HG02610 (cell line): ENCODE results near the gene CWC25.
A peak's percentile ranks its signal among the peaks of the same experiment; 100 is the strongest.
"Not testable (repeated sequence)": the region's sequence is repeated elsewhere in the genome, so short reads cannot be mapped to it uniquely, and the experiment has no call there.

Experiments
- ATAC-seq: cut with Tn5 transposase; IDR thresholded peaks from one replicate; pipeline ENCODE4 v1.9.1; 2021; ENCODE audit warnings: mild to moderate bottlenecking, moderate library complexity; ENCODE audit not compliant: unreplicated experiment

The CWC25 gene

GRCh38 chr17:38790148-38790707, 34.9 kb downstream of the CWC25 start:
- ATAC-seq = not testable (repeated sequence)

GRCh38 chr17:38789185-38789584, 35.9 kb downstream of the CWC25 start:
- ATAC-seq = no peak

- ATAC-seq = not testable (repeated sequence)
Observed at GRCh38 chr17:38787999-38788398, 37.1 kb downstream of the CWC25 start.

GRCh38 chr17:38786372-38786771, 38.7 kb downstream of the CWC25 start:
- no peak for ATAC-seq

GRCh38 chr17:38783227-38783626, 41.9 kb downstream of the CWC25 start:
- ATAC-seq = no peak

GRCh38 chr17:38779965-38780752, 45.0 kb downstream of the CWC25 start:
- ATAC-seq = no peak

GRCh38 chr17:38777641-38778250, 47.4 kb downstream of the CWC25 start:
- ATAC-seq = no peak

- no peak for ATAC-seq
Observed at GRCh38 chr17:38773258-38773657, 51.9 kb downstream of the CWC25 start.

GRCh38 chr17:38768417-38768816, 56.7 kb downstream of the CWC25 start:
- no peak for ATAC-seq

- no peak for ATAC-seq
Observed at GRCh38 chr17:38766341-38766740, 58.8 kb downstream of the CWC25 start.

GRCh38 chr17:38762231-38762630, 62.9 kb downstream of the CWC25 start:
- no peak for ATAC-seq

- ATAC-seq = no peak
Observed at GRCh38 chr17:38761612-38762011, 63.5 kb downstream of the CWC25 start.

- ATAC-seq = no peak
Observed at GRCh38 chr17:38753071-38753506, 72.0 kb downstream of the CWC25 start.

GRCh38 chr17:38752308-38753070, 72.6 kb downstream of the CWC25 start, which contains the start of gene PSMB3:
PSMB3 (plus strand) TSS chr17:38752741; CDS start chr17:38752827, 86 bp downstream.
- peak; percentile 82 for ATAC-seq

- ATAC-seq = no peak
Observed at GRCh38 chr17:38751808-38752307, 73.3 kb downstream of the CWC25 start.

GRCh38 chr17:38751144-38751807, 73.8 kb downstream of the CWC25 start:
- no peak for ATAC-seq
